IMR-90 (cell line): ENCODE data around the gene ROR2. TPM values are rescaled to one million over a fixed set of nuclear protein-coding genes. Genes with fewer than 3 reads are reported as not detected.

Source experiments
- ATAC-seq: fragments of 200-7000 bp; cut with Tn5 transposase; 2 replicates; pipeline ENCODE4 v1.9.1; 2020; ENCODE audit warnings: low read depth, mild to moderate bottlenecking, moderate library complexity
- BruUV-seq: library from RNA; stranded (reverse); fragments of 400-500 nt; replicated peaks from 2 replicates; lab custom pipeline; 2021; lab: Mats Ljungman, UMichigan
- CTCF ChIA-PET: fragments of 300-600 bp; formaldehyde crosslinking; extraction: SDS; loops from one replicate; lab custom pipeline; 2021; ENCODE audit warnings: antibody characterized with exemption; lab: Yijun Ruan, JAX
- POLR2A ChIA-PET: fragments of 300-600 bp; sonication (Branson Sonifier 250); formaldehyde crosslinking; loops from one replicate; lab custom pipeline; 2022; ENCODE audit warnings: antibody characterized with exemption; ENCODE audit not compliant: unreplicated experiment; lab: Charles Lee
- DNase-seq: peaks from one replicate; pipeline ENCODE4 v3.0.0; 2013
- H2AFZ ChIP-seq: replicated peaks from 2 replicates; pipeline ENCODE3; 2013; ENCODE audit warnings: low read length, mild to moderate bottlenecking; ENCODE audit not compliant: poor library complexity
- H2AK5ac ChIP-seq: 2 replicates; pipeline ENCODE4 v1.6.1; 2013; ENCODE audit warnings: low read depth, low read length, inconsistent platforms
- H2AK9ac ChIP-seq: replicated peaks from 2 replicates; pipeline ENCODE3; 2013; ENCODE audit warnings: mild to moderate bottlenecking, low read depth, low read length, moderate library complexity; ENCODE audit not compliant: poor library complexity
- H2BK120ac ChIP-seq: 2 replicates; pipeline ENCODE4 v1.6.1; 2013; ENCODE audit warnings: low read depth, low read length, inconsistent platforms
- H2BK15ac ChIP-seq: 3 replicates; pipeline ENCODE4 v1.6.1; 2013; ENCODE audit warnings: low read depth, low read length, inconsistent platforms
- H2BK20ac ChIP-seq: 2 replicates; pipeline ENCODE4 v1.6.1; 2013; ENCODE audit warnings: low read depth, mild to moderate bottlenecking, inconsistent platforms, low read length, moderate library complexity
- H2BK5ac ChIP-seq: 2 replicates; pipeline ENCODE4 v1.6.1; 2013; ENCODE audit warnings: mild to moderate bottlenecking, low read depth, low read length, inconsistent platforms; ENCODE audit not compliant: poor library complexity, severe bottlenecking
- H3K14ac ChIP-seq: replicated peaks from 2 replicates; pipeline ENCODE4 v1.6.1; 2013; ENCODE audit warnings: low read depth, low read length, inconsistent platforms
- H3K18ac ChIP-seq: 2 replicates; pipeline ENCODE4 v1.6.1; 2013; ENCODE audit warnings: low read depth, low read length, control low read depth
- H3K23ac ChIP-seq: 2 replicates; pipeline ENCODE4 v1.6.1; 2013; ENCODE audit warnings: low read depth, low read length, inconsistent platforms
- H3K27ac ChIP-seq: 2 replicates; pipeline ENCODE4 v1.5.1; 2013; ENCODE audit warnings: mild to moderate bottlenecking, control low read depth, low read length; ENCODE audit not compliant: insufficient read depth
- H3K27me3 ChIP-seq: 2 replicates; pipeline ENCODE4 v1.6.1; 2013; ENCODE audit warnings: low read length; ENCODE audit not compliant: control insufficient read depth, insufficient read depth
- H3K36me3 ChIP-seq: 2 replicates; pipeline ENCODE4 v1.6.1; 2013; ENCODE audit warnings: low read length, mixed read lengths; ENCODE audit not compliant: control insufficient read depth, insufficient read depth
- H3K4ac ChIP-seq: 2 replicates; pipeline ENCODE4 v1.6.1; 2013; ENCODE audit warnings: low read depth, low read length, inconsistent platforms
- H3K4me1 ChIP-seq: 2 replicates; pipeline ENCODE4 v1.6.1; 2013; ENCODE audit warnings: low read length, mixed read lengths; ENCODE audit not compliant: control insufficient read depth, insufficient read depth
- H3K4me2 ChIP-seq: 2 replicates; pipeline ENCODE4 v1.6.1; 2013; ENCODE audit warnings: low read depth, mild to moderate bottlenecking, control low read depth, low read length, moderate library complexity
- H3K4me3 ChIP-seq: 2 replicates; pipeline ENCODE4 v1.5.1; 2013; ENCODE audit warnings: low read depth, mild to moderate bottlenecking, control low read depth, low read length, moderate library complexity; ENCODE audit not compliant: insufficient read depth
- H3K56ac ChIP-seq: 2 replicates; pipeline ENCODE4 v1.6.1; 2013; ENCODE audit warnings: low read length, inconsistent platforms; ENCODE audit not compliant: insufficient read depth; ENCODE audit errors: extremely low read depth
- H3K79me1 ChIP-seq, 2 experiments: 2 replicates each; pipeline ENCODE4 v1.6.1; 2013; ENCODE audit warnings: low read length in 2 of 2, inconsistent platforms in 1 of 2, low read depth in 1 of 2
- H3K9ac ChIP-seq: 2 replicates; pipeline ENCODE4 v1.6.1; 2013; ENCODE audit warnings: low read depth, low read length, control low read depth
- H3K9me1 ChIP-seq: 2 replicates; pipeline ENCODE4 v1.6.1; 2013; ENCODE audit warnings: low read length, inconsistent platforms; ENCODE audit not compliant: insufficient read depth
- H3K9me3 ChIP-seq: 2 replicates; pipeline ENCODE4 v1.6.1; 2013; ENCODE audit warnings: low read length; ENCODE audit not compliant: control insufficient read depth, insufficient read depth
- H4K20me1 ChIP-seq: 2 replicates; pipeline ENCODE4 v1.6.1; 2013; ENCODE audit warnings: low read length, inconsistent platforms; ENCODE audit not compliant: insufficient read depth
- H4K5ac ChIP-seq: 2 replicates; pipeline ENCODE4 v1.6.1; 2013; ENCODE audit warnings: mild to moderate bottlenecking, low read depth, low read length, control low read depth
- H4K8ac ChIP-seq, 2 experiments: 2 replicates each; pipeline ENCODE4 v1.6.1; 2013; ENCODE audit warnings: low read depth in 2 of 2, low read length in 2 of 2, control low read depth in 1 of 2, inconsistent platforms in 1 of 2
- H4K91ac ChIP-seq: 2 replicates; pipeline ENCODE4 v1.6.1; 2013; ENCODE audit warnings: low read depth, low read length, inconsistent platforms; ENCODE audit not compliant: insufficient read depth
- BHLHE40 ChIP-seq: fragments of 150-350 bp; IDR thresholded peaks from 2 replicates; pipeline ENCODE4 v1.6.1; 2016; ENCODE audit warnings: mild to moderate bottlenecking, low read depth, low read length
- CEBPB ChIP-seq: IDR thresholded peaks from 2 replicates; pipeline ENCODE4 v1.6.1; 2012; ENCODE audit warnings: low read depth, low read length, improper control_type of control experiment
- CHD1 ChIP-seq: IDR thresholded peaks from 2 replicates; pipeline ENCODE4 v1.6.1; 2012; ENCODE audit warnings: low read depth, low read length, improper control_type of control experiment
- CTCF ChIP-seq: conservative IDR thresholded peaks from 2 replicates; pipeline ENCODE4 v1.5.1; 2012; ENCODE audit warnings: mild to moderate bottlenecking, low read depth, low read length, improper control_type of control experiment
- ELK1 ChIP-seq: fragments of 150-350 bp; IDR thresholded peaks from 2 replicates; pipeline ENCODE4 v1.6.1; 2016; ENCODE audit warnings: low read depth, mild to moderate bottlenecking, low read length, moderate library complexity, borderline replicate concordance
- FOS ChIP-seq: fragments of 150-350 bp; IDR thresholded peaks from 2 replicates; pipeline ENCODE4 v1.6.1; 2016; ENCODE audit warnings: low read depth, low read length
- MAFK ChIP-seq: IDR thresholded peaks from 2 replicates; pipeline ENCODE4 v1.6.1; 2012; ENCODE audit warnings: low read depth, low read length, improper control_type of control experiment
- MAZ ChIP-seq: IDR thresholded peaks from 2 replicates; pipeline ENCODE4 v1.6.1; 2012; ENCODE audit warnings: low read depth, mild to moderate bottlenecking, low read length, improper control_type of control experiment, moderate library complexity, borderline replicate concordance
- MXI1 ChIP-seq: IDR thresholded peaks from 2 replicates; pipeline ENCODE4 v1.6.1; 2012; ENCODE audit warnings: low read depth, mild to moderate bottlenecking, low read length, moderate library complexity, borderline replicate concordance
- NFE2L2 ChIP-seq: fragments of 150-350 bp; IDR thresholded peaks from 2 replicates; pipeline ENCODE4 v1.6.1; 2016; ENCODE audit warnings: low read depth, mild to moderate bottlenecking, low read length
- POLR2A ChIP-seq: IDR thresholded peaks from 2 replicates; pipeline ENCODE4 v1.6.1; 2012; ENCODE audit warnings: mild to moderate bottlenecking, low read depth, low read length
- RAD21 ChIP-seq: IDR thresholded peaks from 2 replicates; pipeline ENCODE4 v1.6.1; 2012; ENCODE audit warnings: low read length, improper control_type of control experiment
- RCOR1 ChIP-seq: IDR thresholded peaks from 2 replicates; pipeline ENCODE4 v1.6.1; 2012; ENCODE audit warnings: mild to moderate bottlenecking, low read length, improper control_type of control experiment; ENCODE audit not compliant: insufficient replicate concordance
- RFX5 ChIP-seq: IDR thresholded peaks from 2 replicates; pipeline ENCODE4 v1.8.0; 2012; ENCODE audit warnings: low read depth, mild to moderate bottlenecking, low read length, moderate library complexity
- SMC3 ChIP-seq: fragments of 150-350 bp; IDR thresholded peaks from 2 replicates; pipeline ENCODE4 v1.6.1; 2016; ENCODE audit warnings: low read depth, mild to moderate bottlenecking, antibody characterized with exemption, low read length, moderate library complexity
- USF2 ChIP-seq: fragments of 150-350 bp; IDR thresholded peaks from 2 replicates; pipeline ENCODE4 v1.6.1; 2017; ENCODE audit warnings: mild to moderate bottlenecking, antibody characterized with exemption, low read length, low read depth
- WGBS, 2 experiments: methylation state at CpG; one replicate each; pipeline versions ENCODE4 v1.1.5 to v1.1.7; 2013; ENCODE audit warnings: missing lambda C conversion rate in 2 of 2; ENCODE audit not compliant: insufficient read length in 1 of 2; ENCODE audit errors: extremely low coverage in 2 of 2; 5-methylcytosine and 5-hydroxymethylcytosine counted together
- dilution Hi-C: fragments of 300-500 bp; cut with HindIII; formaldehyde crosslinking; loops from one replicate; pipeline ENCODE4 v1.14.3; 2018; ENCODE audit warnings: low sequenced_read_pairs; ENCODE audit not compliant: unreplicated experiment
- in situ Hi-C: fragments of 300-500 bp; cut with MboI; formaldehyde crosslinking; loops from 3 replicates; pipeline ENCODE4 v1.14.3; 2019; ENCODE audit warnings: low sequenced_read_pairs, inconsistent platforms, mixed read lengths
- intact Hi-C: fragments of 100-400 bp; cut with micrococcal nuclease; formaldehyde crosslinking; loops from 2 replicates; pipeline ENCODE4 v1.10.0; 2022
- polyA plus RNA-seq, 3 experiments: library from polyadenylated mRNA; depleted of rRNA; stranded (reverse); fragments of >200 nt; gene quantifications; 2 replicates each; pipeline ENCODE4 v1.2.3, GENCODE V29; 2012; ENCODE audit warnings: low replicate concordance in 1 of 3
- total RNA-seq: library from RNA; depleted of rRNA; stranded (reverse); fragments of >200 nt; gene quantifications from 2 replicates; pipeline ENCODE4 v1.2.3, GENCODE V29; 2012

The ROR2 gene
- total and polyA plus RNA-seq, 2 of the 4 experiments (the other 2 are of a cell fraction): 2.3 to 4.8 TPM

- no peak overlapping the region for H2AK5ac ChIP-seq
- H3K9me1 ChIP-seq: no peaks in the 10 kb centered on the region
- H4K5ac ChIP-seq: no peak overlapping the region
- no peak overlapping the region for H2BK15ac ChIP-seq
- no peak overlapping the region for H2BK5ac ChIP-seq
- H3K23ac ChIP-seq: no peak overlapping the region
- DNase-seq (no peak), ATAC-seq (no peak; the same call in 1 of the 2 replicates)
- no peaks in the 10 kb centered on the region; a peak in 1 of 4 replicates for H3K79me1 ChIP-seq
- H2AFZ ChIP-seq: no peak overlapping the region
- no peak overlapping the region for H4K91ac ChIP-seq
- BruUV-seq: no TSS peak
- no peak overlapping the region for H3K4ac ChIP-seq
- ChIA-PET POLR2A (no interaction called here), CTCF (interaction anchor here (0.7 kb wide), 1 partner anchor 103 kb away, joined by 3 read pairs; no protein-coding TSS in a partner anchor)
- no peak overlapping the region for H2BK120ac ChIP-seq
- H4K8ac ChIP-seq: no peak overlapping the region
- H3K4me1 ChIP-seq: peaks cover 9% of the 10 kb centered on the region; the same call in 1 of the 2 replicates
- H3K56ac ChIP-seq: no peak overlapping the region
- no peak overlapping the region for H3K14ac ChIP-seq
- no peak overlapping the region for H2AK9ac ChIP-seq
- H4K20me1 ChIP-seq: no peaks in the 10 kb centered on the region
- H3K18ac ChIP-seq: no peak overlapping the region
- H3K9ac ChIP-seq: no peak overlapping the region
- no peak overlapping the region for H3K27ac ChIP-seq
- WGBS, 2 experiments: no CpG with 5 or more reads among the region's 5 CpGs
- H3K4me3 ChIP-seq: no peak overlapping the region
- H3K27me3 ChIP-seq: no peaks in the 10 kb centered on the region
- in situ Hi-C loops: no loop called here
- intact Hi-C loops: no loop called here
- H2BK20ac ChIP-seq: no peak overlapping the region
- TF ChIP-seq RCOR1 (no peak), NFE2L2 (no peak), CHD1 (no peak), MAFK (no peak), BHLHE40 (no peak), CEBPB (no peak), SMC3 (no peak), POLR2A (no peak), RAD21 (no peak), FOS (no peak), ELK1 (no peak), CTCF (no peak), MAZ (no peak), USF2 (no peak), RFX5 (no peak), MXI1 (no peak)
- no peaks in the 10 kb centered on the region for H3K36me3 ChIP-seq
- dilution Hi-C loops: no loop called here
- no peaks in the 10 kb centered on the region for H3K9me3 ChIP-seq
- no peak overlapping the region for H3K4me2 ChIP-seq
Measured at GRCh38 chr9:91937727-91938126, 12.3 kb downstream of the ROR2 start.
